SK-N-MC (cell line): ENCODE results near the gene REXO5.

Experiments
- EZH2 ChIP-seq: fragments of 200-600 bp; sonication (generic); IDR thresholded peaks from one replicate; pipeline ENCODE4 v1.6.1; 2017; ENCODE audit warnings: antibody characterized with exemption
- POLR2AphosphoS5 ChIP-seq: IDR thresholded peaks from 2 replicates; pipeline ENCODE4 v1.6.1; 2012; ENCODE audit warnings: mild to moderate bottlenecking, low read depth, low read length, borderline replicate concordance

DNA sequence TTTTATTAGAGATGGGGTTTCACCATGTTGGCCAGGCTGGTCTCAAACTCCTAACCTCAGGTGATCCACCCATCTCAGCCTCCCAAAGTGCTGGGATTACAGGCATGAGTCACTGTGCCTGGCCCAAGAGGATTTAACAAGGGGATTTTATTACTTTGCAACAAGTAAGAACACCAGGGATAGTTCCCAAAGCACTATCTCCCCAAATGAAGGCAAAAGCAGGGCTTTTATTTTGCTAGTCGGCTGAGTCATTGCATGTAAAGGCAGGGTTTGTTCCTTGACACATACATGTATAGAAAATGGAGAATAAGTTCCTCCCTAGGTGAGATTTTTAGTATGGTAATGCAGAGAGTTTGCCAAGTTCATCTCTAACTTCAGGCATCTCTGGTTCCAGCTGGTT, 24.0 kb downstream of the REXO5 start:
- TF ChIP-seq POLR2AphosphoS5: no peak
- TF ChIP-seq EZH2: no peak
